Activated CD4-positive, alpha-beta T cell treated with anti-CD3 and anti-CD28 coated beads, Interleukin-2, amount 10 ng/mL, durations not matched to agents 7 days and 5 days (primary cell): ENCODE measurements around the gene GBGT1. TPM values are rescaled to one million over a fixed set of nuclear protein-coding genes. Genes with fewer than 3 reads are reported as not detected.
"Not testable (repeated sequence)": the region's sequence is repeated elsewhere in the genome, so short reads cannot be mapped to it uniquely, and the experiment has no call there.

Source experiments
- CTCF ChIA-PET: fragments of 350-600 bp; sonication (Branson Sonifier 250); formaldehyde crosslinking; loops from one replicate; lab custom pipeline; 2021; ENCODE audit warnings: antibody characterized with exemption; lab: Charles Lee
- POLR2A ChIA-PET: fragments of 350-600 bp; sonication (Branson Sonifier 250); formaldehyde crosslinking; loops from one replicate; lab custom pipeline; 2021; ENCODE audit warnings: antibody characterized with exemption; lab: Charles Lee
- DNase-seq: peaks from one replicate; pipeline ENCODE4 v3.0.0-alpha.2; 2020
- H3K27ac Mint-ChIP-seq: one replicate; pipeline ENCODE4 v1.8.0; 2021; ENCODE audit warnings: mild to moderate bottlenecking, moderate library complexity, mixed read lengths
- H3K27me3 Mint-ChIP-seq: one replicate; pipeline ENCODE4 v1.8.0; 2021; ENCODE audit warnings: mixed read lengths
- H3K36me3 Mint-ChIP-seq: one replicate; pipeline ENCODE4 v1.8.0; 2021; ENCODE audit warnings: low read depth, mixed read lengths
- H3K4me1 Mint-ChIP-seq: one replicate; pipeline ENCODE4 v1.8.0; 2021; ENCODE audit warnings: mixed read lengths
- H3K4me3 Mint-ChIP-seq: one replicate; pipeline ENCODE4 v1.8.0; 2021; ENCODE audit warnings: mild to moderate bottlenecking, moderate library complexity, mixed read lengths
- H3K9me3 Mint-ChIP-seq: one replicate; pipeline ENCODE4 v1.8.0; 2021; ENCODE audit warnings: mixed read lengths
- total RNA-seq, 2 experiments: library from RNA; stranded (reverse); gene quantifications; one replicate each; pipeline ENCODE4 v1.2.3, GENCODE V29; 2021

Gene GBGT1
- total RNA-seq = 1 to 10 TPM; 2.4 to 2.7 TPM

- ChIA-PET CTCF (no interaction called here), POLR2A (no interaction called here)
- Mint-ChIP-seq H3K36me3 (no peaks in the 10 kb centered on the region), H3K27ac (peak within 1 kb of the TSS; percentile 41), H3K4me3 (peak within 1 kb of the TSS; percentile 72), H3K4me1 (peaks cover 7% of the 10 kb centered on the region), H3K9me3 (no peaks in the 10 kb centered on the region), H3K27me3 (peaks cover 5% of the 10 kb centered on the region)
- DNase-seq = peak; percentile 29
Measured at GRCh38 chr9:133163504-133164172, at the start of gene GBGT1. TSS of gene GBGT1 (minus strand) at chr9:133163914. CDS start at chr9:133162412, 1,502 bp downstream.

- POLR2A ChIA-PET = no interaction called here
- H3K27me3 Mint-ChIP-seq = peaks cover 25% of the 10 kb centered on the region
- H3K27ac Mint-ChIP-seq = no peak overlapping the region
- H3K4me1 Mint-ChIP-seq = no peaks in the 10 kb centered on the region
- H3K36me3 Mint-ChIP-seq = no peaks in the 10 kb centered on the region
- no peak overlapping the region for H3K4me3 Mint-ChIP-seq
- no peaks in the 10 kb centered on the region for H3K9me3 Mint-ChIP-seq
- CTCF ChIA-PET = no interaction called here
- no peak for DNase-seq
Measured at GRCh38 chr9:133210609-133211008, 46.9 kb upstream of the GBGT1 start.

- Mint-ChIP-seq H3K4me3 (no peak overlapping the region), H3K36me3 (no peaks in the 10 kb centered on the region), H3K9me3 (no peaks in the 10 kb centered on the region), H3K4me1 (no peaks in the 10 kb centered on the region), H3K27ac (no peak overlapping the region), H3K27me3 (peaks cover 22% of the 10 kb centered on the region)
- no peak for DNase-seq
- ChIA-PET CTCF (no interaction called here), POLR2A (no interaction called here)
Measured at GRCh38 chr9:133210202-133210532, 46.5 kb upstream of the GBGT1 start.

- H3K9me3 Mint-ChIP-seq, H3K4me3 Mint-ChIP-seq, CTCF ChIA-PET, H3K4me1 Mint-ChIP-seq, H3K36me3 Mint-ChIP-seq, H3K27ac Mint-ChIP-seq, DNase-seq, POLR2A ChIA-PET: not testable (repeated sequence)
- peaks cover 17% of the 10 kb centered on the region for H3K27me3 Mint-ChIP-seq
Measured at GRCh38 chr9:133209327-133210201, 45.9 kb upstream of the GBGT1 start.

GRCh38 chr9:133208880-133209300 is 45.2 kb upstream of the GBGT1 start, which contains the start of gene OBP2B:
TSS of gene OBP2B (minus strand) at chr9:133209250. CDS start at chr9:133209199, 51 bp downstream.
- POLR2A ChIA-PET, DNase-seq, CTCF ChIA-PET, H3K4me1 Mint-ChIP-seq, H3K27ac Mint-ChIP-seq, H3K36me3 Mint-ChIP-seq, H3K9me3 Mint-ChIP-seq, H3K4me3 Mint-ChIP-seq: not testable (repeated sequence)
- H3K27me3 Mint-ChIP-seq = peaks cover 10% of the 10 kb centered on the region

GRCh38 chr9:133208171-133208879 is 44.6 kb upstream of the GBGT1 start:
- H3K27me3 Mint-ChIP-seq, DNase-seq, H3K27ac Mint-ChIP-seq, H3K4me1 Mint-ChIP-seq, H3K36me3 Mint-ChIP-seq, H3K9me3 Mint-ChIP-seq, H3K4me3 Mint-ChIP-seq, POLR2A ChIA-PET: not testable (repeated sequence)
- CTCF ChIA-PET = interaction anchor here (1.6 kb wide), 1 partner anchor 31 kb away, joined by 3 read pairs; no protein-coding TSS in a partner anchor

- Mint-ChIP-seq H3K4me1 (no peaks in the 10 kb centered on the region), H3K36me3 (no peaks in the 10 kb centered on the region), H3K27me3 (peaks cover 3% of the 10 kb centered on the region), H3K27ac (no peak overlapping the region), H3K9me3 (no peaks in the 10 kb centered on the region), H3K4me3 (no peak overlapping the region)
- no peak for DNase-seq
- CTCF ChIA-PET = interaction anchor here (1.6 kb wide), 1 partner anchor 32 kb away, joined by 3 read pairs; no protein-coding TSS in a partner anchor
- POLR2A ChIA-PET = no interaction called here
Measured at GRCh38 chr9:133207540-133208170, 43.9 kb upstream of the GBGT1 start.

- DNase-seq = no peak
- CTCF ChIA-PET = interaction anchor here (1.6 kb wide), 1 partner anchor 33 kb away, joined by 3 read pairs; no protein-coding TSS in a partner anchor
- no peak overlapping the region for H3K4me3 Mint-ChIP-seq
- no peaks in the 10 kb centered on the region for H3K9me3 Mint-ChIP-seq
- no peak overlapping the region for H3K27ac Mint-ChIP-seq
- POLR2A ChIA-PET = no interaction called here
- H3K27me3 Mint-ChIP-seq = peaks cover 2% of the 10 kb centered on the region
- H3K4me1 Mint-ChIP-seq = no peaks in the 10 kb centered on the region
- H3K36me3 Mint-ChIP-seq = no peaks in the 10 kb centered on the region
Measured at GRCh38 chr9:133207021-133207531, 43.4 kb upstream of the GBGT1 start.

GRCh38 chr9:133205996-133206931 is 42.5 kb upstream of the GBGT1 start:
- no peaks in the 10 kb centered on the region for H3K27me3 Mint-ChIP-seq
- H3K4me3 Mint-ChIP-seq = no peak overlapping the region
- H3K27ac Mint-ChIP-seq = peak overlapping the region; percentile 36
- ChIA-PET CTCF (interaction anchor here (1.6 kb wide), 1 partner anchor 33 kb away, joined by 3 read pairs; no protein-coding TSS in a partner anchor), POLR2A (no interaction called here)
- no peak for DNase-seq
- H3K36me3 Mint-ChIP-seq = no peaks in the 10 kb centered on the region
- H3K9me3 Mint-ChIP-seq = no peaks in the 10 kb centered on the region
- no peaks in the 10 kb centered on the region for H3K4me1 Mint-ChIP-seq

GRCh38 chr9:133205481-133205887 is 41.8 kb upstream of the GBGT1 start:
- H3K9me3 Mint-ChIP-seq, H3K4me1 Mint-ChIP-seq, H3K27ac Mint-ChIP-seq, H3K27me3 Mint-ChIP-seq, H3K36me3 Mint-ChIP-seq, POLR2A ChIA-PET, CTCF ChIA-PET, DNase-seq, H3K4me3 Mint-ChIP-seq: not testable (repeated sequence)

GRCh38 chr9:133204993-133205336 is 41.3 kb upstream of the GBGT1 start:
- peaks cover 2% of the 10 kb centered on the region for H3K36me3 Mint-ChIP-seq

More at GRCh38 chr9:133204993-133205336, 41.3 kb upstream of the GBGT1 start:
- POLR2A ChIA-PET = no interaction called here
- Mint-ChIP-seq H3K27ac (no peak overlapping the region), H3K4me3 (no peak overlapping the region), H3K9me3 (peaks cover 2% of the 10 kb centered on the region), H3K4me1 (peaks cover 5% of the 10 kb centered on the region), H3K27me3 (peaks cover 6% of the 10 kb centered on the region)
- CTCF ChIA-PET = no interaction called here
- DNase-seq = no peak
